NCI-H1105 (cell line): Measurements from ENCODE around the gene ZSWIM6.
A peak's percentile ranks its signal among the peaks of the same experiment; 100 is the strongest.
"Not testable (repeated sequence)": the region's sequence is repeated elsewhere in the genome, so short reads cannot be mapped to it uniquely, and the experiment has no call there.

Experiments
- DNase-seq: peaks from one replicate; lab custom pipeline; 2025; lab: John Stamatoyannopoulos, UW

ZSWIM6 gene

DNA sequence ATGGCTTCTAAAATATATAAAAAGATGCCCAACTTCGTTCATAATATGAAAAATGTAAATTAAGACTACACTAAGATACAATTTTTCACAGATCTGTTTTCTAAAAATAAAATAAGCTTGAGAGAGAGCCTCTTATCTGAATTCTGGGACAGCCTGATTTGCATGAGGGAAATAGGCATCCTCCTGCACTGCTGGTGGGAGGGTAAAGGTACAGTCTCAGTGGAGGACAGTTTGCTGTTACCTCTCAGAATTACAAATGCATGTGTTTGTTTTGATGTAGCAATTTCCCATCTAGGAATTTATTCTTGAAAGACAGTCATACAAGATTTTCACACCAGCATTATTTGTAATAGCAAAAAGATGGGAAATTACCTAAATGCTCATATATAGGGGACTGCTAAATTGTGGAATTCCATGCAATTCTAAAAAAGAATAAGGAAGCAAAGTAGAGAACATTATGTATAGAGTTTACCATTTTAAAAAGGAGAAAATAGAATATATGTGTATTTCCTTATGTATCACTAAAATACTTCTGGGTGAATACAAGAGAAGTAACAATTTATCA is 75.7 kb downstream of the ZSWIM6 start:
- no peak for DNase-seq

GRCh38 chr5:61408476-61409168 is 76.6 kb downstream of the ZSWIM6 start:
- peak; percentile 79 for DNase-seq

- no peak for DNase-seq
Measured at GRCh38 chr5:61409568-61409967, 77.5 kb downstream of the ZSWIM6 start.

DNA sequence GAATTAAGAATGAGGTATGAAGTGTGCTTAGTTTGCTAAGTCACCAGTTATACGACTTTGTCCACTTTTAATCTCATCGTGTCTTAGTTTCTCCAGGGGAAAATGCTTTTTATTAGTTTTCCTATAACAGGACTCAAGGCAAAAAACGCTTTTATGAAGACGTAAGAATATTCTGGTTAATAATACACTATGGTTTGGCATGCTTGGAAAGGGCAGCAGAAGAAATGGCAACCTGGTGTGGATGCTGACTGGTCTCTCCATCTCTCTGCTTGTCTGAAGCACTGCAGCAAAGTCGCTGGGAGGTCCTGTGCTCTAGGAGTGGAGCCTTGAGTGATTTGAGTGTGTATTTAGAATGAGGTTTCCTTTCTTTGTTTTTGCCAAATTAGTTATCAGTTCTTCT is 78.8 kb downstream of the ZSWIM6 start:
- DNase-seq, result no peak

- DNase-seq, result no peak
Measured at GRCh38 chr5:61412361-61412760, 80.3 kb downstream of the ZSWIM6 start.

DNA sequence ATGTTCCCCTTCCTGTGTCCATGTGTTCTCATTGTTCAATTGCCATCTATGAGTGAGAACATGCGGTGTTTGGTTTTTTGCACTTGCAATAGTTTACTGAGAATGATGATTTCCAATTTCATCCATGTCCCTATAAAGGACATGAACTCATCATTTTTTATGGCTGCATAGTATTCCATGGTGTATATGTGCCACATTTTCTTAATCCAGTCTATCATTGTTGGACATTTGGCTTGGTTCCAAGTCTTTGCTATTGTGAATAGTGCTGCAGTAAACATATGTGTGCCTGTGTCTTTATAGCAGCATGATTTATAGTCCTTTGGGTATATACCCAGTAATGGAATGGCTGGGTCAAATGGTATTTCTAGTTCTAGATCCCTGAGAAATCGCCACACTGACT is 81.1 kb downstream of the ZSWIM6 start:
- DNase-seq, result not testable (repeated sequence)

- DNase-seq, result no peak
Measured at GRCh38 chr5:61414806-61415205, 82.7 kb downstream of the ZSWIM6 start.

- no peak for DNase-seq
Measured at GRCh38 chr5:61416010-61416409, 84.0 kb downstream of the ZSWIM6 start.

GRCh38 chr5:61416420-61416819 is 84.4 kb downstream of the ZSWIM6 start:
- DNase-seq, result no peak

DNA sequence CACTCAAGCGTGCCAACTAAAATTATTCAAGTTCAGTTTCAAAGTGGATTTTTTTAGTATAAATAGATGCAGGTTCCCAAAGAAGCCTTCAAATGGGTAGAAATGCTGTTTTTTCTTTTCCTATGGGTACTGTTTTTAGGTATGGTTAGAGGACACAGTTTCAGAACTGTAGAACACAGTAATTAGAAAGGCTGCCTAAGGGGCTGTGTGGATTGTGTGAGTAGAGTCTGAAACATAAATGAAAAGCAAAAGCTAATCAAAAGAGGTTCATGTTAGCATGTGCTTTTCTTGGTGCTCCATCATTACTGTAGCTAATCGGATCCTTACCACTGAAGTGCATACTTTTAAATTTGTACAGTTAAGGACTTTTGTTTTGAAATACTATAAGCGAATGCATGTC is 85.3 kb downstream of the ZSWIM6 start:
- no peak for DNase-seq

DNA sequence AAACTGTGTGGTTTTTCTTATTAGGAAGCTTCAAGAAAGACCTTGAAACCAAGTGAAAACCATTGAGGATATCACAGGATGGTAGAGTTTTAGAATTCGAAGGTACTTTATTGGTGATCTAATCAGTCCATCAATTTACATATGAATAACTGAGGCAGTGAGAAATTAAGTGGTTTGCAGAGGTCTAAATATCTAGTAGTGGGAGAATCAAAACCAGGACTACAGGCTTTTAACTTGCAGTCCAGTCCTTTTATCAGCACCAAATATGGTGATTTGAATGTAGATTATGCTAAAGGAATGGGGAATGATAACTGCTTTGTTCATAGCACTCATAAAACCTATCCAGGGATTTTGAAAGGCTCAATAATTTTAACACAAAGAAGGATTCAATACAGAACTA is 85.8 kb downstream of the ZSWIM6 start:
- DNase-seq, result no peak

DNA sequence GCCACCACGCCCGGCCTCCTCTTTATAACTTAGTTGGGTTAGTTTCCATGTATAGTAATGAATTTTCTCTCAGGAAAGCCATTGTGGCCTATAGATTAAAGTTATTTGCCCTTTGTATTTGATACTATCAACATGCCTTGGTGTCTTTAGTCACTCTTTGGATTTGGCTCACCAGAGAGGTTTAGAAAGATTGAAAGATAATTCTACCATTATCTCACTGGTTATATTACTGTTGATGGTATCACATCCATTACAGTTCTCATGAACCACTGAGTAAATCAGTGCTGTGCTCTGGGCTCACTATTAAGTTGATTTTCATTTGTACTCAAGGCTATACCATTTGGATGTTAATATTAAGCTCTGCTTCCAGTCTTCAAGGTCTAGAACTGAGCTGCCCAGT is 87.0 kb downstream of the ZSWIM6 start:
- DNase-seq, result no peak

DNA sequence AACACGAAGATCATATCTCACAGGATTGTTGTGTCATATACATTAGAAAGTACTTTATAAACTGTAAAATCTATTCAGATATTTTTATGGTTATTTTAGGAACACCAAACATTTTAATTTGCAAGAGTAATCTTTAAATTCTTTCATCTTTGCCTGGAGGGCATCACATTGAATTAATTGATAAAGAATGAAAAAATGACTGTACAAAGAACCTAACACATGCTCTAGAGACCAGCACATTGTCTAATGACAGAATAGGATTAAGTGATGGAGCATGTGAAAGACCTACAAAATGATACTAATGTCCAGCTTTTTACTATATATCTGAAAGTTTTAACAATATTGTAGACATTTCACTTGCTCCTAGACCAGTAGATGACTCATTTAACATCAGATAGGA is 88.0 kb downstream of the ZSWIM6 start:
- no peak for DNase-seq

GRCh38 chr5:61421262-61421661 is 89.2 kb downstream of the ZSWIM6 start:
- not testable (repeated sequence) for DNase-seq

DNA sequence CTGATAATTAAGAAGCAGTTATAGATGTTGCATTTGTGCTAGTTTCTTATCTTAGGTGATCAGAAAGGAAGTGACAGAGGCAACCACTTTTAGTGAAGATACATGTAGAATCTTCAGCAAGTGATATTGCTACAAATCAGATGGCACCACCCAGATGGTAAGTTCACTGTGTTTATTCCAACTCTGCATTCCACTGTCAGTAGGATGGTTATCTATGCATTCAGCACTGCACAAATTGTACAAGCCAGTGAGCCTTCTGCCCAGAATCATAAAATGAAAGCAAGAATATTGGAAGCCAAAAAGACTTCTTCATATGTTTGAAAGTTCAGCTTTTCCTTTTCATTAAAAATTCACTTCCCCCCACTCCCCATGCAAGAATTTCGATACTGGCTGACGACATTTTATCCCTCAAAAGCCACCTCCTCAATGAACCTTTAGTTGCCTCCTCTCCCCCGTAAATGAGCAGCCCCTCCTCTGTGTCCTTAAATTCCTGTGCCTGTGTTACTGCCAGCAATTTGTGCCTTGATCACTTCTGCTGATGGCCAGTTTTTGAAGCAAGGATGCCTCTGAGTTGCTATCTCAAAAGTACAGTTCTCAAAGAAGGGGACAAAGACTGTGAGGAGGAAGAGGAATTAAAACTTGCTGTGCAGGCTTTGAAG is 91.6 kb downstream of the ZSWIM6 start:
- no peak for DNase-seq

DNA sequence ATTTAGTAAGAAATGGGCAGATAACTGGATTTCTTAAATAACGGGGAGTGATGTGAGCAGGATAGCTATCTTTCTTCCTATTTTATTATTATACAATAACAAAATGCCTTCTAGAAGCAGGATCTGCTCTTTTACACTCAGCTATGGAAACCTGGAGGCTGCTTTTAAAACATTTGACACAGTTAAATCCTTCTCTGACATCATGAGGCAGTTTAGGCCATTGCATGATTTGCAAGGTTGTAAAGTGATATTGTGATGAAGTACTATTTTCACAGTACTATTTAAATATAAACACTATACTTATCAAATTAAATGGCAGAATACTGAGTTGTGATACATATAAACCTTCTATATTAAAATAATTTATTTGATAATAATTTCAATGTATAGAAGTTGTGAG is 93.9 kb downstream of the ZSWIM6 start:
- no peak for DNase-seq

DNA sequence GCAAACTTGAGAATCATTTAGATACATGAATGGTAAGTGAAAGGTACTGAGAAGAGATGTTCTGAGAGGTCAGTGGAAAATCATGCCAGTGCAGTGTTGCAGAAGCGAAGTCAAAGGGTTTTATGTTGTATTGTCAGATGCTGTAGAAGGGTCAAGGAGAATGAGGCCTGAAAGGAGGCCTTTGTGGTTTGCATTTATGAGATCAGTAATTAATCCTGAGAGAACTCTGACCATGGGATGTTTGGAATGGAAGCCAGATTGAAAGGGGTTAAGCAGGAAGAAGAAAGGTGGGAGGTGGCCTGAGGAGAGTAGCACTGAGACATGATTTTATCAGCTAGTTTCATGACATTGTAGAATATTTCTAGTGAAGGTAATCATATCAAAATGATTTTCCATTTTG is 97.8 kb downstream of the ZSWIM6 start:
- no peak for DNase-seq

DNA sequence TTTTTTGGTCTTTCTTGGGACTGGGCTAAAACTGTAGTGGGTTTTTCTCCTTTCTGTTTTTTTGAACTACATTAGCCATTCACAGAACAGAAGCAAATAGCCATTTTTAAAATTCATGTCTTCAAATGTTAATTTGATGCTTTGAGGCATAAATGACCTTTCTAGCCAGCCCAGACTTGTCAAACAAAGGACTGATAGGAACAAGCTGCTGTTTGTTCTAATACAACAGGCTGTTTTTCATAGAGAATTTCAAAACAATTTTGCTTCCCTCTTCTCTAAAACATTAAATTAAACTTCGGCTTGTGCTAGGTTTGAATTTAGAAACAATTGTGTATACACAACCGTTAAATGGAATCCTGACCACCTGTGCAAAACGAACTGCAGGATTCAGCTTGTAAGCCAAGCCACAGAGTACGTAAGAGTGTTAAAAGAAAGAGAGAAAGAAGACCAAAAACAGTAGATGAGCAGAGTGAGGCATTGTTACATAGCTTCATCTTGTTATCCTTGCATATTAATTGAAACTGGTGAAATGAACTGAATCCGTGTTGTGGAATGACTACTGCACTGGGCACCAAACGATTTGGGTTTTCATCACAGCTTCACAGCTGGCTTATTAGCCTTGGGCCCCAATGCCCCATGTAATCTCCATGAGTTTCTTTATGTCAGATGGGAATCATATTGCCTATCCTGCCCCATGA is 100.0 kb downstream of the ZSWIM6 start:
- DNase-seq, result no peak

GRCh38 chr5:61435368-61435767 is 103.3 kb downstream of the ZSWIM6 start:
- no peak for DNase-seq

- DNase-seq, result no peak
Measured at GRCh38 chr5:61438298-61438970, 106.4 kb downstream of the ZSWIM6 start.

DNA sequence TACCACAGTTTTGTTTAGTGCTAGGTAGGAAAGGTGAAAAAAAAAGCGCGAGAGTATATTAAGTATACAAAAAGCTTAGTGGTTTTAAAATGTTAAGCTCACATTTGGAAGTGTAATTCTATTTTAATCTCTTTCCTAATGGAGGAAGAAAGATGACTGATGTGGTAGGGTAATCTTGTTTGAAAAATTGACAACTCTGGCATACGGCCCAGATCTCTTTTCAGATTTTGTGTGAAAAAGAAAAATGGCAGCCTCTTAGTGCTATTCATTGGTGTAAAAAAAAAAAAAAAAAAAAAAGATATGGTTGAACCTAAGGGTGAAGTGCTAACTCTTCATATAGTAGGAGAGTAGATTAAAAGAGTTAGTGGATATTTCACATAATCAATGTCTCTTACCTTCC is 108.0 kb downstream of the ZSWIM6 start:
- no peak for DNase-seq

DNA sequence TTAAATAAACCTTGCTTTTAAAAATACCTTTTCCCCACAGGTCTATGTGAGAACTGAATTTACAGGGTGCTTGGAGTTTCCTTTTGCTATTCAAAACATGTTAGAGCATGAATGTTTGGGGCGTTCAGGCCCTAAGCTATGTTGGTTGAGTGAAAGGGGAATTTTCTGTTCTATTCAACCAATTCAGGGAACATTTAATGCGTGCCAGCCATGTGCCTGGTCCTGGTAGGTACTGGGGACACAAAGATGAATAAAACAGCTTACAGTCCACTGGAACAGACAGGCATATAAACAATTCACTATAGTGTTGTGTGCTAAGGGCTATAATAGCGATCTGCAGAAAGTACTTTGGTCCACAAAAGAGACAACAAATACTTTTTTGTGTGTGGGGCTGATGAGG is 108.5 kb downstream of the ZSWIM6 start:
- no peak for DNase-seq
